Activated T-helper 1 cell treated with anti-CD3 and anti-CD28 coated beads, Interleukin-12 subunit alpha, Interleukin-12 subunit beta, Interleukin-2, Interleukin-4 antibody, amounts not matched to agents 30 ng/mL and 10 ng/mL and 1 ng/mL, durations not matched to agents 14 hours and 24 hours and 36 hours (primary cell): Measurements from ENCODE around the gene OR2T27. TPM values are rescaled to one million over a fixed set of nuclear protein-coding genes. Genes with fewer than 3 reads are reported as not detected.

Experiments
- DNase-seq: peaks from one replicate; pipeline ENCODE4 v3.0.0; 2021; ENCODE audit warnings: low spot score
- H3K27ac Mint-ChIP-seq: one replicate; pipeline ENCODE4 v1.8.0; 2021; ENCODE audit warnings: mild to moderate bottlenecking, mixed read lengths
- H3K27me3 Mint-ChIP-seq: one replicate; pipeline ENCODE4 v1.8.0; 2022; ENCODE audit warnings: mild to moderate bottlenecking, moderate library complexity, mixed read lengths; ENCODE audit not compliant: insufficient read depth
- H3K36me3 Mint-ChIP-seq: one replicate; pipeline ENCODE4 v1.8.0; 2021; ENCODE audit warnings: low read depth, mixed read lengths
- H3K4me1 Mint-ChIP-seq: one replicate; pipeline ENCODE4 v1.8.0; 2021; ENCODE audit warnings: low read depth, mixed read lengths
- H3K4me3 Mint-ChIP-seq: one replicate; pipeline ENCODE4 v1.8.0; 2021; ENCODE audit warnings: mild to moderate bottlenecking, moderate library complexity, mixed read lengths
- H3K9me3 Mint-ChIP-seq: one replicate; pipeline ENCODE4 v1.8.0; 2021; ENCODE audit warnings: mixed read lengths
- intact Hi-C: fragments of 100-400 bp; cut with micrococcal nuclease; formaldehyde crosslinking; loops from one replicate; pipeline ENCODE4 v1.15.1; 2024
- total RNA-seq: library from RNA; stranded (reverse); gene quantifications from 2 replicates; pipeline ENCODE4 v1.2.3, GENCODE V29; 2022

Gene OR2T27
- total RNA-seq, 1 donor from 2014 or later: not detected

DNA sequence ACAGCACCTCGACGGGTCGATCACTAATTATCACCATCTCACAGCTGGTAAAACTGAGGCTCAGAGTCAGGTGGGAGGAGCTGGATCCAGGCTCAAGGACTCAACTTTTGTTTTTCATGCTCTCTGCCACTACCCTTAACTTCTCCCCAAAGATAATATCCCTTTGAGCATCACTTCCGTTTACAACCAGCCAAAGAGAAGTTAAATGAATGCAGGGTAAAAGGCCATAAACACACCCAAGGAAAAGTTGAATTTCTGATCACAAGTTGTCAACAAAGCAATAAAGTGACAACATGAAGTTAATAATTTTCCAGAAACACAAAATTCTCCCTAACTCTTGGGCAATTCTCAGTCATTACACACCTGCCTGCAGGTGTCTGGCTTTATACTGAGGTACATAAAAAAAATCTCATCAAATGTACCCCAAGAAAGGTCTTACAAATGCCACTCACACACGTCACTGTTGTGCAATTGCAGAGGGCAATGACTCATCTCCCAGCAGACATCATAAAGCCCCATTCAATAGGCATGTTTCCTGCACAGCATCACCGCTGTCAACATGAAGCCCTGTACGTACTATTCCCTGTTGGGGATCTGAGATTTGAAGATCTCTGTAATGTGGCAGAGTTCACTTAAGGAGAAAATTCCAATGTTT lies 23.8 kb downstream of the OR2T27 start:
- Mint-ChIP-seq H3K9me3 (no peaks in the 10 kb centered on the region), H3K27me3 (no peaks in the 10 kb centered on the region), H3K27ac (no peak overlapping the region), H3K4me1 (no peaks in the 10 kb centered on the region), H3K36me3 (no peaks in the 10 kb centered on the region), H3K4me3 (no peak overlapping the region)
- intact Hi-C loops: no loop called here
- no peak for DNase-seq

DNA sequence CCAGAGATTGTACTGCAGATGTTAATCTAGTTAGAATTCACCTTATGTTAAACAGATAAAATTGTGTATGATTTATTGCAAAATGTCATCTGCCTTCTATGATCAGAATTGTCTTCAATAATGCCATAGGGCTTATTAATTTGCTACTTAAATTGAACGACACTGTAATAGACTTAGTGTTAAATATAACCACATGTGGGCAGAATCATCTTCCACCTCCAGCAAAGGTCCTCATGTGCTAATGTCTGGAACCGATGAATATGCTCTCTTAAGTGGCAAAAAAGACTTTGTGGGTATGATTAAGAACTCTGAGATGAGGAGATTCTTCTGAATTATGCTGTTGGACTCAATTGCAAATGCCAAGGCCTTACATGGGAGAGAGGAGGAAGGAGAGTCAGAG lies 24.8 kb downstream of the OR2T27 start:
- H3K27me3 Mint-ChIP-seq: no peaks in the 10 kb centered on the region
- no peak for DNase-seq
- H3K4me3 Mint-ChIP-seq: no peak overlapping the region
- intact Hi-C loops: no loop called here
- H3K27ac Mint-ChIP-seq: no peak overlapping the region
- no peaks in the 10 kb centered on the region for H3K4me1 Mint-ChIP-seq
- H3K36me3 Mint-ChIP-seq: no peaks in the 10 kb centered on the region
- no peaks in the 10 kb centered on the region for H3K9me3 Mint-ChIP-seq

DNA sequence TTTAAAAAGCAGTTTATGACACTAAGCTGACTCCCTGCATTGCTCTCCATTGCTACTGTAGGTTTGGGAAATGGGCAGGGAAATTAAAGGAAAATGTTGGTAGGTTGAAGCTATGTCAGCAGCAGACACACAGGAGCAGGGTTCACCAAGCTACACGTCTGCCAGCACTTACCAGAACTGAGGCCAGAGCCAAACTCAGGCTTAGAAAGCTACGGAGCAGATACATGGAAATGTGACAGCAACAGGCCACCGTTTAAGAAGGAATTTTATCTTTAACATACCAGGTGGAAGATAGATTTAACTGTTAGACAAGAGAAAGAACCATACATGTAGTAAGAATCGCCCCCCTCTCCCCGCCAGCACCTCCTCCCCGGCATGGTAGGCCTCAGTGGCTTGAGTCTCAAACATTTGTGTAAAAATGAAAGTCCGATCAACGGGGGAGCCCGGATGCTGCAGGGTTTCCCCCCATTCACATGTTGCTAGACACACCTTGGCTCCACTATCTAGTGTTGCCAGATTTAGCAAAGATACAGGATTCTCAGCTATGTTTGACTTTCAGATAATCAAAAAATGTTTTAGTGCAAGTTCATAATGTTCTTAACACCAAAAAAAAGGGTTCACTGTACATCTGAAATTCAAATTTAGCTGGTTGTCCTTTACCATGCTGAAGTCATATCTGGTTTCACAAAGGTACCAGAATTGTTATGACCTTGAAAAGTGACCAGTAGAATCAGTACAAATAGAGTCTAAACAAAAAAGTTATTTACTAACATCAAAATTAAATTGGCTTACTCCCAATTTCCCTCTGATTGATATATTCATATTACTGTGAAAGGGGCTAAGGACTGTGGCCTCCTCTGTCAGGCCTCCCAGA lies 27.1 kb downstream of the OR2T27 start:
- Mint-ChIP-seq H3K27ac (no peak overlapping the region), H3K36me3 (no peaks in the 10 kb centered on the region), H3K9me3 (no peaks in the 10 kb centered on the region), H3K4me1 (no peaks in the 10 kb centered on the region), H3K4me3 (no peak overlapping the region), H3K27me3 (no peaks in the 10 kb centered on the region)
- intact Hi-C loops: no loop called here
- no peak for DNase-seq

DNA sequence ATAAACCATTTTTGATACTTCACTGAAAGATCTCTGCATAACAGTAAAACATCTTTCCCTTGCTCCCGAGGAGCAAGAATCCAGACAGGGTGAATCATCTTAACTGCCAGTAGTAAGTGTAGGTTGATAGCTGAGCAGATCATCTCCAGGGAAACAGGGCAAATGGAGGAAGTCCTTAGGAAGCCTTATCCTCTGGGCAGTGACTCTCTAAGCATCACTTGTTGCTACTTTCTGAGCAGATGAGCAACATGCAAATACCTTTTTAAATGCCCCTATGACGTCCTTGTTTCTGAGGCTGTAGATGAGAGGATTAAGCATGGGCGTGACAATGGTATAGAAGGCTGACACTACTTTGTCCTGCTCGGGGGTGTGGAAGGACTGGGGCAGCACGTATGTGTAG lies 29.4 kb downstream of the OR2T27 start:
- H3K4me1 Mint-ChIP-seq: no peaks in the 10 kb centered on the region
- no peak overlapping the region for H3K4me3 Mint-ChIP-seq
- intact Hi-C loops: no loop called here
- H3K27ac Mint-ChIP-seq: no peak overlapping the region
- no peak for DNase-seq
- no peaks in the 10 kb centered on the region for H3K36me3 Mint-ChIP-seq
- H3K9me3 Mint-ChIP-seq: no peaks in the 10 kb centered on the region
- no peaks in the 10 kb centered on the region for H3K27me3 Mint-ChIP-seq

DNA sequence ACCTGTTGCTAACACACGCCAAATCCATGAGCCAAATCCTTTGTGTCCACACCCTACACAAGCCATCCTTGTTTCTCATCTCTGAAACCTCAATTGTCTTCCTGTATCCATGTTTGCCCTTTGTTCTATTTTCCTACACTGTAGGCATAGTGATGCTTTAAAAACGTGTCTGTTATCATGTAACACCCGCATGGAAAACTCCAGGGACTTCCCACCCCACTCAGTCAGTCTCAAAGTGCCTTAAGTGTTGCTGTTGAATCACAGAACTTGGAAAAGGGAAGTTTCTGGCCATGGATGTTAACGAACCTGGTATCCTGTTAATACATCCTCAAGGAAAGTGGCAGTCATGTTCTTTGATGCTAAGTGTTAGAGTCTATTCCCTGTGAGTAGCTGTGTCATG lies 30.2 kb downstream of the OR2T27 start:
- H3K27me3 Mint-ChIP-seq: no peaks in the 10 kb centered on the region
- intact Hi-C loops: no loop called here
- no peak overlapping the region for H3K27ac Mint-ChIP-seq
- no peaks in the 10 kb centered on the region for H3K4me1 Mint-ChIP-seq
- no peak for DNase-seq
- no peaks in the 10 kb centered on the region for H3K9me3 Mint-ChIP-seq
- no peak overlapping the region for H3K4me3 Mint-ChIP-seq
- no peaks in the 10 kb centered on the region for H3K36me3 Mint-ChIP-seq

DNA sequence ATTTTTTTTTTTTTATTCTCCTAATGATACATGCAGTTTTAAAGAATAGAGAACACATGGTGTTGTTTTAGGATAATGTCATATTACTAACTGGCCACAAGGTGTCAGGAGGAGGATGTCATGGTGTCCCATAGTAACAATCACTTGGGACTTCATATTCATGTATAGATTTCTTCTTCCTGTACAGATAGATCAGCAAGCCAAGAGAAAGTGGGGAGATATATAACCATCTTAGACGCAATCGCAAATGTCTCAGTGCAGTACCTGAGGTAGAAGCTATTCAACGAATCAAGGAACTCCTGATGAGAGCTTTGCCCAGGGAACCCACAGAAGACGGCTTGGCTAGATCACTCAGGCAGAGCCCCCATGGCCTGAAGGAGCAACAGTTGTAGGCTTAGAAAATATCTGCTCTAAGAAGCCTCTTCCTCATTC lies 32.7 kb downstream of the OR2T27 start:
- no peaks in the 10 kb centered on the region for H3K27me3 Mint-ChIP-seq
- H3K4me1 Mint-ChIP-seq: peaks cover 9% of the 10 kb centered on the region
- H3K4me3 Mint-ChIP-seq: no peak overlapping the region
- no peaks in the 10 kb centered on the region for H3K9me3 Mint-ChIP-seq
- H3K36me3 Mint-ChIP-seq: no peaks in the 10 kb centered on the region
- no peak for DNase-seq
- H3K27ac Mint-ChIP-seq: no peak overlapping the region
- intact Hi-C loops: loop anchor here (1.0 kb wide), 2 partner anchors 65 to 185 kb away; no protein-coding TSS in a partner anchor

DNA sequence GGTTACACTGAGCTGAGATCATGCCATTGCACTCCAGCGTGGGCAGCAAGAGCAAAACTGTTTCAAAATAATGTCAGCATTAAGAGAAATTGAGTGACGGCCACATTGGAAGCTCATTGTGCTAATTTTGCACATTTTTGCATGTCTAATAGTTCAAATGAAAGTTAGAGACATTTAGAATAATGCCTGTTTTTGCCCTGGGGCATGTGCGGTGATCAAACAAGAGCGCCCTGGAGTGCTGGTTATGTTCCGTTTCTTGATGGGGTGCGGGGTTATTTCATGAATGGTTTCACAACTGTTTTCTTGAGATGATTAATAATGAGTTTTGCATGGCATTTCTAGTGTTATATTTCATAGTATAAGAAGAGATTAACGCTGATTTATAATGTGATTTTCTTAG lies 33.6 kb downstream of the OR2T27 start:
- Mint-ChIP-seq H3K27me3 (no peaks in the 10 kb centered on the region), H3K4me3 (no peak overlapping the region), H3K9me3 (no peaks in the 10 kb centered on the region), H3K4me1 (peaks cover 9% of the 10 kb centered on the region), H3K27ac (no peak overlapping the region), H3K36me3 (no peaks in the 10 kb centered on the region)
- intact Hi-C loops: loop anchor here (1.0 kb wide), 2 partner anchors 66 to 186 kb away; no protein-coding TSS in a partner anchor
- no peak for DNase-seq

DNA sequence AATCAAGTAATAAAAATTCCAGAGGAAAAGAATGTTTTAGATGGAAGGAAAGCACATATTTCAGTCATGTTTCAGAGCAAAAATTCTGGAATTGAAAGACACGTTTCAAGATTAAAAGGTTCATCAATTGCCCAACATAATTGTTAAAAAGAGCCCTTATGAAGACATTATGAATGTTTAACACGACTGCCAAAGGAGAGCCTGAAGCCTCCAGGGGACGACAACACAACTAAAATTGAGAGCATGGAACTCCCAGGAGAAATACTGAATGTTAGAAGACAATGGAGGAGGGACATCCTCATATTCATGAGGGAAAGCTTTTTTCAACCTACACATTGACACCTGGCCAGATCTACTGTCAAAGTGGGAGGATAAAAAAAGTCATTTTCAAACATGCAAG lies 36.5 kb downstream of the OR2T27 start:
- no peaks in the 10 kb centered on the region for H3K9me3 Mint-ChIP-seq
- no peaks in the 10 kb centered on the region for H3K27me3 Mint-ChIP-seq
- H3K27ac Mint-ChIP-seq: no peak overlapping the region
- intact Hi-C loops: loop anchor here (2.0 to 10.0 kb wide), 2 partner anchors 68 to 214 kb away; partner anchors contain the start of gene OR2T1
- no peaks in the 10 kb centered on the region for H3K36me3 Mint-ChIP-seq
- DNase-seq: no peak
- peaks cover 13% of the 10 kb centered on the region for H3K4me1 Mint-ChIP-seq
- H3K4me3 Mint-ChIP-seq: no peak overlapping the region

DNA sequence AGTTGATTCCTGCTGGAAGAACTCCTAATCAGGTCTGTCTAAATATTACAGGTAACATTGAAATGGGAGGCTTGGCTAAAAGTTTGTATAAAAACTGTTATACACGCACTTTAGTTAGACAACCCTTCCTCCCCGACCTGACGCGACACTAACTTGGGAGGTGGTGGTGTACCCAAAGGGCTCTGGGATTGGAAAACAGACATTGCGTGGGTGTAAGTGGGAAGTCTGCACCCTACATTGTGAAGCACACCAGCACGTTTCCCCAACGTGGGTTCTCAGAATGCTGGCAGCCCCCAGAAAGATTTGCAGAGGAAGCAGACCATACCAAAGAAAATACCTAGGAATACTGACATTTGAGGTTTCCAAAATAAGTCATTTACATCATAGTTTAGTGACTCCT lies 37.2 kb downstream of the OR2T27 start:
- Mint-ChIP-seq H3K4me1 (peaks cover 21% of the 10 kb centered on the region), H3K27ac (no peak overlapping the region), H3K4me3 (no peak overlapping the region), H3K27me3 (no peaks in the 10 kb centered on the region), H3K9me3 (no peaks in the 10 kb centered on the region), H3K36me3 (no peaks in the 10 kb centered on the region)
- intact Hi-C loops: loop anchor here (2.0 to 10.0 kb wide), 2 partner anchors 69 to 213 kb away; partner anchors contain the start of gene OR2T1
- no peak for DNase-seq

DNA sequence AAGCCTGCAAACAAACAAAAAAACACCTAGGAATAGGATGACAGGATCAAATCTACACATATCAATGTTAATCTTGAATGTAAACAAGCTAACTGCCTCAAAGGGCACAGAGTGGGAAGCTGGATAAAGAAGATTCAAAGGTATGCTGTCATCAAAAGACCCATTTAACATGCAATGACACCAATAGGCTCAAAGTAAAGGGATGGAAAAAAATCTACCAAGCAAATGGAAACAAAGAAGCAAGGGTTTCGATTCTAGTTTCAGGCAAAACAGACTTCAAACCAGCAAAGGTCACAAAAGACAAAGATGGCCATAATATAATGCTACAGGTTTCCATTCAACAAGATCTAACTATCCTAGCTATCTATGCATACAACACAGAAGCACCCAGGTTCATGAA lies 41.6 kb downstream of the OR2T27 start:
- peaks cover 23% of the 10 kb centered on the region for H3K4me1 Mint-ChIP-seq
- no peak overlapping the region for H3K4me3 Mint-ChIP-seq
- intact Hi-C loops: loop anchor here (10.0 kb wide), 1 partner anchor 209 kb away; the partner anchor contains the start of gene OR2T1
- peak overlapping the region; percentile 80 for H3K27ac Mint-ChIP-seq
- H3K27me3 Mint-ChIP-seq: no peaks in the 10 kb centered on the region
- DNase-seq: no peak
- no peaks in the 10 kb centered on the region for H3K9me3 Mint-ChIP-seq
- no peaks in the 10 kb centered on the region for H3K36me3 Mint-ChIP-seq

DNA sequence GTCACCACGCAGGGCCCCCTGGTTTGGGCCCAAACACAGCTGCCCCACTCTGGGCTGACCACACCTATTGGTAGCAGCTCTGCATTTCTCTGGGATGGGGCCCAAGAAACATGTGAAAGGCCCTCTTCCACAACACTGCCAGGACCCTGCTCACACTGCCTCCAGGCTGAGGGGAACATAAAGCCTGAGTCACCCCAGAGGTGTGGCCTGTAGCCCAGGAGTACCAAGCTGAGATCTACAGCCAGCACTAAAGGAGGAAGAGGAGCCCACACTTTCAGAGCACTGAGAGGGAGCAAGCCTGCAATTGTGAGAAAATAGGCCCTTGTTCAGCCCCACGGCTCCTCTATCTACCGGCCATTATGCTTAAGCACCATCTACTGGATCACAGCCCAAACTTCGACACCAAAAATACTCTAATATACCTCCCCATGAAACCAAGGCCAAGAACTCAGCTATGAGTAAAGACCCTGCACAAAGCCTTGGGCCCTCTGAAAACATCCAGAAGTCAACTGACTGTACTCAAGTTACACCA lies 43.4 kb downstream of the OR2T27 start:
- Mint-ChIP-seq H3K9me3 (no peaks in the 10 kb centered on the region), H3K4me1 (peaks cover 19% of the 10 kb centered on the region), H3K27ac (peak overlapping the region; percentile 44), H3K36me3 (no peaks in the 10 kb centered on the region), H3K4me3 (no peak overlapping the region), H3K27me3 (no peaks in the 10 kb centered on the region)
- intact Hi-C loops: loop anchor here (10.0 kb wide), 1 partner anchor 207 kb away; the partner anchor contains the start of gene OR2T1
- DNase-seq: no peak

DNA sequence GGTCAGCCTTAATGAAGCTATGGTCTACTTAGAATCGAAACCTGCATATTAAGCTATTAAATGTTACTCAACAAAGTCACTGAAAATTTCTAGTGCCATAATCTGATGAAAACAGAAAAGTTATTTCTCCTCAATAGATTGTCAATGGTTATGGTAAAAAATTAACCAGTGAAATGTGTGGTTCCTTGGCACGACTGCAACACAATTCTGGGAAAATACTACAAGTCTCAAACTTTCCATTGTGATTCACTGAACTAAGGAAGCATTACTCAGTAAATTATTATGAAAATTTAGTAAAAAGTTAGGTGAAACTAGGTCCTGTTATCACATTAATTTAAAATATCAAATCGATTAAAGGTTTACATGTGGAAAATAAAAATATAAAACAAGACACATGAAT lies 45.0 kb downstream of the OR2T27 start:
- DNase-seq: no peak
- intact Hi-C loops: loop anchor here (10.0 kb wide), 1 partner anchor 206 kb away; the partner anchor contains the start of gene OR2T1
- no peak overlapping the region for H3K4me3 Mint-ChIP-seq
- no peak overlapping the region for H3K27ac Mint-ChIP-seq
- peaks cover 19% of the 10 kb centered on the region for H3K4me1 Mint-ChIP-seq
- no peaks in the 10 kb centered on the region for H3K27me3 Mint-ChIP-seq
- H3K9me3 Mint-ChIP-seq: no peaks in the 10 kb centered on the region
- no peaks in the 10 kb centered on the region for H3K36me3 Mint-ChIP-seq
